ENCODE data around the gene ZNF526.

The ZNF526 gene

DNA sequence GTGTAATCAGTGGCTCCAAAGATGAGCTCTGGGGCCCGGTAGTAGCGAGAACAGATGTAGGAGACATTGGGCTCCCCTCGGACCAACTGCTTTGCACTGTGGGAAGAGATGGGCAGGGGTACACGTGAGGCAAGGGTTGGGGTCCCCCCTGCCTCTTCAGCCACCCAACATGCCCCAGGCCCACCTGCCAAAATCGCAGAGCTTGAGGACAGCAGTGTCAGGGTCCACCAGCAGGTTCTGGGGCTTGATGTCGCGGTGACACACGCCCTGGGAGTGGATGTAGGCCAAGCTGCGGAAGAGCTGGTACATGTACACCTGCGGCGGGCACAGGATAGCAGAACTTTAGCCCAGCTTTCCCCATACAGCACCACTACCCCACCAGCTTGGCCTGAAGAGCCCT lies 14.3 kb downstream of the ZNF526 start:
- TF ChIP-seq POLR2A (IDR thresholded peaks at IDR 0.05; ENCODE audit: extremely low read depth, insufficient read length) (no peak), MYC (IDR thresholded peaks at IDR 0.05; ENCODE audit: low read depth, low read length) (no peak), CTCF (IDR thresholded peaks at IDR 0.05; ENCODE audit: low read depth, low read length) (no peak)
- TF ChIP-seq, protein P1, sequence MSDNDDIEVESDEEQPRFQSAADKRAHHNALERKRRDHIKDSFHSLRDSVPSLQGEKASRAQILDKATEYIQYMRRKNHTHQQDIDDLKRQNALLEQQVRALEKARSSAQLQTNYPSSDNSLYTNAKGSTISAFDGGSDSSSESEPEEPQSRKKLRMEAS (IDR thresholded peaks at IDR 0.05; ENCODE audit: low read depth, low read length) = no peak
- H3K4me3 ChIP-seq (ENCODE audit: low read depth, low read length) = no peak overlapping the region
- no peak for DNase-seq (ENCODE audit: low read depth)

DNA sequence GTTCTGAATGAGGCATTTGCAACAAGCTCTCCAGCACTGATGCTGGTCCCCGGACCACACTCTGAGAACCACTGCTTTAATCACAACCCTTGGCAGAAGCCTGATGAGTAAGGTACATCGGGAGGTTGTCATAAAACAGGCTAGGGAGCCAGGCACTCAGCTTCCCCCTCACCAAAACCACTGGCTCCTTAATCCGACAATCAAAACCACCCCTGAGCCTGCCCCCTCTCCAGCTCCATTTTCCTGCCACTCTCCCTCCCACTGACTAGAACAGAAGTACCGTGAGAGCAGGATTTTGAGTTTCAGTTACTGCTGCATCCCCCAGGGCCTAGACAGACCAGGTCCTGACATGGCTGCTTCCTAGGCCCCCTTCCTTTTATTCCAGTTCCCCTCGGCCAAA lies 15.1 kb downstream of the ZNF526 start:
- TF ChIP-seq CTCF (IDR thresholded peaks at IDR 0.05; ENCODE audit: low read depth, low read length) (no peak), POLR2A (IDR thresholded peaks at IDR 0.05; ENCODE audit: extremely low read depth, insufficient read length) (no peak), MYC (IDR thresholded peaks at IDR 0.05; ENCODE audit: low read depth, low read length) (no peak)
- TF ChIP-seq, protein P1 (IDR thresholded peaks at IDR 0.05; ENCODE audit: low read depth, low read length) = no peak
- H3K4me3 ChIP-seq (ENCODE audit: low read depth, low read length) = no peak overlapping the region

GRCh38 chr19:42239544-42240220 lies 19.6 kb downstream of the ZNF526 start:
- TF ChIP-seq POLR2A (IDR thresholded peaks at IDR 0.05; ENCODE audit: extremely low read depth, insufficient read length) (no peak), MYC (IDR thresholded peaks at IDR 0.05; ENCODE audit: low read depth, low read length) (no peak), CTCF (IDR thresholded peaks at IDR 0.05; ENCODE audit: low read depth, low read length) (no peak)
- TF ChIP-seq, protein P1 (IDR thresholded peaks at IDR 0.05; ENCODE audit: low read depth, low read length) = no peak
- H3K4me3 ChIP-seq (ENCODE audit: low read depth, low read length) = no peak overlapping the region
- no peak for DNase-seq (ENCODE audit: low read depth)

More for the DNA sequence above, 15.1 kb downstream of the ZNF526 start:
- no peak for DNase-seq (ENCODE audit: low read depth)

- peak overlapping the region; percentile 94 for H3K4me3 ChIP-seq (ENCODE audit: low read depth, low read length)
- no peak for DNase-seq (ENCODE audit: low read depth)
- TF ChIP-seq, protein P1 (IDR thresholded peaks at IDR 0.05; ENCODE audit: low read depth, low read length) = no peak
- TF ChIP-seq POLR2A (IDR thresholded peaks at IDR 0.05; ENCODE audit: extremely low read depth, insufficient read length) = no peak
- TF ChIP-seq MYC (IDR thresholded peaks at IDR 0.05; ENCODE audit: low read depth, low read length) = no peak
- TF ChIP-seq CTCF (IDR thresholded peaks at IDR 0.05; ENCODE audit: low read depth, low read length) = no peak
These were observed 21.2 kb downstream of the ZNF526 start for GRCh38 chr19:42241279-42241678.

DNA sequence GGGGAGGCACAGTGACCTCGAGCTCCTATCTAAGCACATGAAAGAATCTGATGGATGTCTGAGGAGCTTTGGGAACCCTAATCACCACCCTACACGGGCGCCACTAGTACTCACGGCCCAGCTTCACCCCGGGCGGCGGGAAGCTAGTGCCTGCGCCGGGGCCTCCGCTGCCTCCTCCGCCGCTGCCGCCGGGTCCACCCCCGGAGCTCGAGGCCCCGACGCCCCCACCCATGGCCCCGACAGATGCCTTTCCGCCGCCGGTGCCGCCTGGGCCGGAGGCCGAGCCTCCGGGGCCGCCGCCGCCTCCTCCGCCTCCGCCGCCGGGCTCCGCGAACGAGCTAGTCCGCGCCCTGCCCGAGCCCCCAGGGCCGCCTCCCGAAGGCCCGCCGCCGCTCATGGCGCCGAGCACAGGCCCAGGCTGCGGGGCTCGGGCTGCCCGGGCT lies 22.0 kb downstream of the ZNF526 start:
- TF ChIP-seq CTCF (IDR thresholded peaks at IDR 0.05; ENCODE audit: low read depth, low read length) = no peak
- TF ChIP-seq POLR2A (IDR thresholded peaks at IDR 0.05; ENCODE audit: extremely low read depth, insufficient read length) = no peak
- TF ChIP-seq MYC (IDR thresholded peaks at IDR 0.05; ENCODE audit: low read depth, low read length) = no peak
- TF ChIP-seq, protein P1 (IDR thresholded peaks at IDR 0.05; ENCODE audit: low read depth, low read length) = no peak
- no peak for DNase-seq (ENCODE audit: low read depth)
- H3K4me3 ChIP-seq (ENCODE audit: low read depth, low read length) = peak overlapping the region; percentile 94

Data from NB4 (cell line).